HepG2 (cell line): ENCODE results near the gene BCAN. TPM values are rescaled to one million over a fixed set of nuclear protein-coding genes. Genes with fewer than 3 reads are reported as not detected.
A peak's percentile ranks its signal among the peaks of the same experiment; 100 is the strongest.

ENCODE experiments used
- CREM ChIP-seq, 2 experiments: sonication (generic) in 1 of 2; formaldehyde crosslinking in 1 of 2; IDR thresholded peaks; 2 replicates each; pipeline versions ENCODE4 v1.4.0 to v1.6.1; 2016 to 2020; ENCODE audit warnings: antibody characterized with exemption in 1 of 2, mild to moderate bottlenecking in 1 of 2, missing genetic modification reagents in 1 of 2
- HDAC1 ChIP-seq: sonication (generic); formaldehyde crosslinking; IDR thresholded peaks from 2 replicates; pipeline ENCODE4 v1.5.1; 2020; ENCODE audit warnings: mild to moderate bottlenecking, missing genetic modification reagents
- HNRNPLL ChIP-seq: fragments of 200-400 bp; formaldehyde crosslinking; IDR thresholded peaks from 2 replicates; pipeline ENCODE4 v1.6.1; 2017; ENCODE audit warnings: mild to moderate bottlenecking, low read depth, low read length; ENCODE audit not compliant: poor library complexity, severe bottlenecking
- MEF2D ChIP-seq: sonication (generic); formaldehyde crosslinking; IDR thresholded peaks from 2 replicates; pipeline ENCODE4 v1.5.1; 2020; ENCODE audit warnings: mild to moderate bottlenecking, missing genetic modification reagents
- PPARG ChIP-seq: conservative IDR thresholded peaks from 2 replicates; pipeline ENCODE4 v1.6.1; 2016; ENCODE audit warnings: missing biosample characterization, missing genetic modification reagents
- TMF1 ChIP-seq: sonication (generic); formaldehyde crosslinking; IDR thresholded peaks from 2 replicates; pipeline ENCODE4 v1.8.1; 2022; ENCODE audit warnings: low read depth, missing genetic modification reagents
- XRCC5 ChIP-seq: fragments of 200-400 bp; formaldehyde crosslinking; optimal IDR thresholded peaks from 2 replicates; pipeline ENCODE3; 2017; ENCODE audit warnings: mild to moderate bottlenecking, low read length
- ZNF10 ChIP-seq: sonication (generic); formaldehyde crosslinking; IDR thresholded peaks from 2 replicates; pipeline ENCODE4 v1.4.0; 2020; ENCODE audit warnings: mild to moderate bottlenecking, low read depth, missing genetic modification reagents, borderline replicate concordance
- ZNF564 ChIP-seq: sonication (generic); formaldehyde crosslinking; IDR thresholded peaks from 2 replicates; pipeline ENCODE4 v1.8.1; 2023; ENCODE audit warnings: mild to moderate bottlenecking, missing genetic modification reagents
- ZNF629 ChIP-seq: sonication (generic); formaldehyde crosslinking; conservative IDR thresholded peaks from 2 replicates; pipeline ENCODE4 v1.5.0; 2020; ENCODE audit warnings: missing genetic modification reagents
- ZNF766 ChIP-seq: sonication (generic); formaldehyde crosslinking; IDR thresholded peaks from 2 replicates; pipeline ENCODE4 v1.5.0; 2020; ENCODE audit warnings: missing genetic modification reagents, borderline replicate concordance
- polyA plus RNA-seq, 8 experiments: library from polyadenylated mRNA; depleted of rRNA in 3 of 8; stranded (reverse) in 7 of 8; unstranded in 1 of 8; fragments of >200 nt; fragmentation: Illumina TruSeq in 4 of 8; extraction: Trizol in 4 of 8; gene quantifications; 2 replicates each; pipeline versions ENCODE4 v1.2.1 to v1.2.3, GENCODE V29; 2011 to 2016; ENCODE audit warnings: low read depth in 4 of 8, missing spikeins in 1 of 8, mixed read lengths in 1 of 8; ENCODE audit not compliant: insufficient read depth in 1 of 8
- total RNA-seq, 5 experiments: library from RNA; depleted of rRNA; stranded (reverse); fragments of >200 nt; fragmentation: Illumina TruSeq; extraction: Trizol; gene quantifications; 2 replicates each; pipeline ENCODE4 v1.2.3, GENCODE V29; 2016; ENCODE audit warnings: low read depth in 1 of 5
- TF ChIP-seq, protein P1 (sequence below): sonication (generic); formaldehyde crosslinking; IDR thresholded peaks from 2 replicates; pipeline ENCODE4 v1.4.0; 2020; ENCODE audit warnings: missing genetic modification reagents, mild to moderate bottlenecking, borderline replicate concordance
- TF ChIP-seq, protein P2 (sequence below): sonication (generic); formaldehyde crosslinking; IDR thresholded peaks from 2 replicates; pipeline ENCODE4 v1.5.0; 2020; ENCODE audit warnings: mild to moderate bottlenecking, missing genetic modification reagents
- TF ChIP-seq, protein P3 (sequence below): sonication (generic); formaldehyde crosslinking; IDR thresholded peaks from 2 replicates; pipeline ENCODE4 v1.5.0; 2020; ENCODE audit warnings: mild to moderate bottlenecking, missing genetic modification reagents, borderline replicate concordance
- TF ChIP-seq, protein P4 (sequence below): sonication (generic); formaldehyde crosslinking; IDR thresholded peaks from 2 replicates; pipeline ENCODE4 v1.4.0; 2020; ENCODE audit warnings: missing genetic modification reagents, borderline replicate concordance
- TF ChIP-seq, protein P5 (sequence below): sonication (generic); formaldehyde crosslinking; IDR thresholded peaks from 2 replicates; pipeline ENCODE4 v1.8.0; 2022; ENCODE audit warnings: missing genetic modification reagents, mild to moderate bottlenecking, borderline replicate concordance

BCAN gene
- total and polyA plus RNA-seq, 2 of the 13 experiments (the other 11 are each of a cell fraction or from before 2014, with no cell fraction given), result not detected

DNA sequence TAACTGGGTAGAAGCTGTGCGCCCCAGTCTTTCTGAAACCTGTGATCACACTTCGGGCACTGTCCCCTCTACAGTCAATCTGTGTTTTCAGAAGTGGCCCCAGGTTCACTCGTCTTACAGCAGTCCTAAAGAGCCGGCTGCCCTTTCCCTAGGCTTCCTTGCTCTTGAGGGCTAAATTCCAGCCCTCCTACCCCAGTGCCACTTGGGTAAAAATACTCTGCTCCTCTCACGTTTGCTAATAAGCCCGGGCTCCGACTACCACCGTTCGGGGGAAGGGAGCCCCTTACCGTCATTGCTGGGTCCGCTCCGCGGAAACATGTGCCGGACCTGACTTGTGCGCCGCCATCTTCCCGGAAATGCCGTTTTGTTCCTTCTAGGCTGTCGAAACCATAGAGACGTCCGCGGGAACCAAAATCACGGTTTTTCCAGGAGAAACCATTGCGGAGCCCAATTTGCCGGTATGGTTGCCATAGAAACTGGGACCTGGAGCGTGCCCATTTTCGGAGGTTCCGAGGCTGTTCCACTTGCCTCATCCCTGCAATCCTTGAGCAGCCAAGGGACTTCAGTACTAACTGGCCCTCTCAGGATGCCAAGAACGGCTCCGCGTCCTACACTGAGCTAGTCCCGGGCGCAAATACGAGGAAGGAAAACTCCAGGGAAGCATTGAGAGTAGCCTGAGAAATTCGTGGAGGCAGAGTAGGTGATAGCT is 40.6 kb upstream of the BCAN start, which contains the start of gene GPATCH4 (continued):
- TF ChIP-seq, protein P1, sequence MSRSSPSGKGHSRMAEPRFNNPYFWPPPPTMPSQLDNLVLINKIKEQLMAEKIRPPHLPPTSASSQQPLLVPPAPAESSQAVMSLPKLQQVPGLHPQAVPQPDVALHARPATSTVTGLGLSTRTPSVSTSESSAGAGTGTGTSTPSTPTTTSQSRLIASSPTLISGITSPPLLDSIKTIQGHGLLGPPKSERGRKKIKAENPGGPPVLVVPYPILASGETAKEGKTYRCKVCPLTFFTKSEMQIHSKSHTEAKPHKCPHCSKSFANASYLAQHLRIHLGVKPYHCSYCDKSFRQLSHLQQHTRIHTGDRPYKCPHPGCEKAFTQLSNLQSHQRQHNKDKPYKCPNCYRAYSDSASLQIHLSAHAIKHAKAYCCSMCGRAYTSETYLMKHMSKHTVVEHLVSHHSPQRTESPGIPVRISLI (CRISPR knock-in tag), result peak; percentile 42; the same call in 1 of the 2 replicates
- TF ChIP-seq HDAC1 (peak; percentile 96), ZNF629 (CRISPR knock-in tag) (peak; percentile 70; the same call in 1 of the 2 replicates), XRCC5 (no peak), MEF2D (CRISPR knock-in tag) (peak; percentile 1; the same call in 1 of the 2 replicates), ZNF766 (peak; percentile 79; the same call in 1 of the 2 replicates), ZNF564 (CRISPR knock-in tag) (0 out of 2 replicates have a peak, but pooled peaks have one; percentile 60), CREM (IDR thresholded peaks at IDR 0.05) (peak; percentile 63; the same call in 1 of the 2 replicates), CREM (CRISPR knock-in tag; IDR thresholded peaks at IDR 0.05) (no peak), HNRNPLL (no peak), ZNF10 (CRISPR knock-in tag) (no peak), PPARG (CRISPR knock-in tag) (no peak; the same call in 1 of the 2 replicates), TMF1 (CRISPR knock-in tag) (no peak)
- TF ChIP-seq, protein P2, sequence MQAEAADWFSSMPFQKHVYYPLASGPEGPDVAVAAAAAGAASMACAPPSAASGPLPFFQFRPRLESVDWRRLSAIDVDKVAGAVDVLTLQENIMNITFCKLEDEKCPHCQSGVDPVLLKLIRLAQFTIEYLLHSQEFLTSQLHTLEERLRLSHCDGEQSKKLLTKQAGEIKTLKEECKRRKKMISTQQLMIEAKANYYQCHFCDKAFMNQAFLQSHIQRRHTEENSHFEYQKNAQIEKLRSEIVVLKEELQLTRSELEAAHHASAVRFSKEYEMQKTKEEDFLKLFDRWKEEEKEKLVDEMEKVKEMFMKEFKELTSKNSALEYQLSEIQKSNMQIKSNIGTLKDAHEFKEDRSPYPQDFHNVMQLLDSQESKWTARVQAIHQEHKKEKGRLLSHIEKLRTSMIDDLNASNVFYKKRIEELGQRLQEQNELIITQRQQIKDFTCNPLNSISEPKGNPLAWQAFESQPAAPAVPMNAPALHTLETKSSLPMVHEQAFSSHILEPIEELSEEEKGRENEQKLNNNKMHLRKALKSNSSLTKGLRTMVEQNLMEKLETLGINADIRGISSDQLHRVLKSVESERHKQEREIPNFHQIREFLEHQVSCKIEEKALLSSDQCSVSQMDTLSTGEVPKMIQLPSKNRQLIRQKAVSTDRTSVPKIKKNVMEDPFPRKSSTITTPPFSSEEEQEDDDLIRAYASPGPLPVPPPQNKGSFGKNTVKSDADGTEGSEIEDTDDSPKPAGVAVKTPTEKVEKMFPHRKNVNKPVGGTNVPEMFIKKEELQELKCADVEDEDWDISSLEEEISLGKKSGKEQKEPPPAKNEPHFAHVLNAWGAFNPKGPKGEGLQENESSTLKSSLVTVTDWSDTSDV, result peak; percentile 53; the same call in 1 of the 2 replicates
- TF ChIP-seq, protein P3, sequence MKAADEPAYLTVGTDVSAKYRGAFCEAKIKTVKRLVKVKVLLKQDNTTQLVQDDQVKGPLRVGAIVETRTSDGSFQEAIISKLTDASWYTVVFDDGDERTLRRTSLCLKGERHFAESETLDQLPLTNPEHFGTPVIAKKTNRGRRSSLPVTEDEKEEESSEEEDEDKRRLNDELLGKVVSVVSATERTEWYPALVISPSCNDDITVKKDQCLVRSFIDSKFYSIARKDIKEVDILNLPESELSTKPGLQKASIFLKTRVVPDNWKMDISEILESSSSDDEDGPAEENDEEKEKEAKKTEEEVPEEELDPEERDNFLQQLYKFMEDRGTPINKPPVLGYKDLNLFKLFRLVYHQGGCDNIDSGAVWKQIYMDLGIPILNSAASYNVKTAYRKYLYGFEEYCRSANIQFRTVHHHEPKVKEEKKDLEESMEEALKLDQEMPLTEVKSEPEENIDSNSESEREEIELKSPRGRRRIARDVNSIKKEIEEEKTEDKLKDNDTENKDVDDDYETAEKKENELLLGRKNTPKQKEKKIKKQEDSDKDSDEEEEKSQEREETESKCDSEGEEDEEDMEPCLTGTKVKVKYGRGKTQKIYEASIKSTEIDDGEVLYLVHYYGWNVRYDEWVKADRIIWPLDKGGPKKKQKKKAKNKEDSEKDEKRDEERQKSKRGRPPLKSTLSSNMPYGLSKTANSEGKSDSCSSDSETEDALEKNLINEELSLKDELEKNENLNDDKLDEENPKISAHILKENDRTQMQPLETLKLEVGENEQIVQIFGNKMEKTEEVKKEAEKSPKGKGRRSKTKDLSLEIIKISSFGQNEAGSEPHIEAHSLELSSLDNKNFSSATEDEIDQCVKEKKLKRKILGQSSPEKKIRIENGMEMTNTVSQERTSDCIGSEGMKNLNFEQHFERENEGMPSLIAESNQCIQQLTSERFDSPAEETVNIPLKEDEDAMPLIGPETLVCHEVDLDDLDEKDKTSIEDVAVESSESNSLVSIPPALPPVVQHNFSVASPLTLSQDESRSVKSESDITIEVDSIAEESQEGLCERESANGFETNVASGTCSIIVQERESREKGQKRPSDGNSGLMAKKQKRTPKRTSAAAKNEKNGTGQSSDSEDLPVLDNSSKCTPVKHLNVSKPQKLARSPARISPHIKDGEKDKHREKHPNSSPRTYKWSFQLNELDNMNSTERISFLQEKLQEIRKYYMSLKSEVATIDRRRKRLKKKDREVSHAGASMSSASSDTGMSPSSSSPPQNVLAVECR (CRISPR knock-in tag), result peak; percentile 97
- TF ChIP-seq, protein P4, sequence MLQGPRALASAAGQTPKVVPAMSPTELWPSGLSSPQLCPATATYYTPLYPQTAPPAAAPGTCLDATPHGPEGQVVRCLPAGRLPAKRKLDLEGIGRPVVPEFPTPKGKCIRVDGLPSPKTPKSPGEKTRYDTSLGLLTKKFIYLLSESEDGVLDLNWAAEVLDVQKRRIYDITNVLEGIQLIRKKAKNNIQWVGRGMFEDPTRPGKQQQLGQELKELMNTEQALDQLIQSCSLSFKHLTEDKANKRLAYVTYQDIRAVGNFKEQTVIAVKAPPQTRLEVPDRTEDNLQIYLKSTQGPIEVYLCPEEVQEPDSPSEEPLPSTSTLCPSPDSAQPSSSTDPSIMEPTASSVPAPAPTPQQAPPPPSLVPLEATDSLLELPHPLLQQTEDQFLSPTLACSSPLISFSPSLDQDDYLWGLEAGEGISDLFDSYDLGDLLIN (CRISPR knock-in tag), result no peak; the same call in 1 of the 2 replicates
- TF ChIP-seq, protein P5, sequence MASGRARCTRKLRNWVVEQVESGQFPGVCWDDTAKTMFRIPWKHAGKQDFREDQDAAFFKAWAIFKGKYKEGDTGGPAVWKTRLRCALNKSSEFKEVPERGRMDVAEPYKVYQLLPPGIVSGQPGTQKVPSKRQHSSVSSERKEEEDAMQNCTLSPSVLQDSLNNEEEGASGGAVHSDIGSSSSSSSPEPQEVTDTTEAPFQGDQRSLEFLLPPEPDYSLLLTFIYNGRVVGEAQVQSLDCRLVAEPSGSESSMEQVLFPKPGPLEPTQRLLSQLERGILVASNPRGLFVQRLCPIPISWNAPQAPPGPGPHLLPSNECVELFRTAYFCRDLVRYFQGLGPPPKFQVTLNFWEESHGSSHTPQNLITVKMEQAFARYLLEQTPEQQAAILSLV (CRISPR knock-in tag), result no peak
